HG03135 (cell line): ENCODE results near the gene DAGLB.
"Not testable (repeated sequence)": the region's sequence is repeated elsewhere in the genome, so short reads cannot be mapped to it uniquely, and the experiment has no call there.

Experiments used
- ATAC-seq: cut with Tn5 transposase; IDR thresholded peaks from one replicate; pipeline ENCODE4 v1.9.1; 2021; ENCODE audit warnings: mild to moderate bottlenecking, moderate library complexity; ENCODE audit not compliant: unreplicated experiment

DAGLB gene

DNA sequence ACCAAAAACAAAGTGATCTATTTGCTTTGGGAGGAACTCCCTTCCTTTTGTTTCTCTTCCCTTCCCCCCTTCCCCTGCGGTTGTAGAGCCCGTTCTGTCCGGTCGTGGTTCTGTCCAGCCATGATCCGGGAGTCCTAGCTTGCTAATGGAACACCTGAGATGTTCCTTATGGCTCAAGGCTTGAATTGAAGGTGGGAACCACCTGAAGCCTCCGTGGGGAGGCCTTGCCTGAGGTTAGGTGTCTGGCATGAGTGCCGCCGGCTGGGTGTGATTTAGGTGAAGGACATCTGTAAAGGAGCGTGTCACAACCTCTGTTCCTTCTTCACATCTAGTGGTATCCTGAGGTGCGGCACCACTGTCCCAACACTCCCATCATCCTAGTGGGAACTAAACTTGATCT, 46.2 kb downstream of the DAGLB start:
- ATAC-seq: no peak

DNA sequence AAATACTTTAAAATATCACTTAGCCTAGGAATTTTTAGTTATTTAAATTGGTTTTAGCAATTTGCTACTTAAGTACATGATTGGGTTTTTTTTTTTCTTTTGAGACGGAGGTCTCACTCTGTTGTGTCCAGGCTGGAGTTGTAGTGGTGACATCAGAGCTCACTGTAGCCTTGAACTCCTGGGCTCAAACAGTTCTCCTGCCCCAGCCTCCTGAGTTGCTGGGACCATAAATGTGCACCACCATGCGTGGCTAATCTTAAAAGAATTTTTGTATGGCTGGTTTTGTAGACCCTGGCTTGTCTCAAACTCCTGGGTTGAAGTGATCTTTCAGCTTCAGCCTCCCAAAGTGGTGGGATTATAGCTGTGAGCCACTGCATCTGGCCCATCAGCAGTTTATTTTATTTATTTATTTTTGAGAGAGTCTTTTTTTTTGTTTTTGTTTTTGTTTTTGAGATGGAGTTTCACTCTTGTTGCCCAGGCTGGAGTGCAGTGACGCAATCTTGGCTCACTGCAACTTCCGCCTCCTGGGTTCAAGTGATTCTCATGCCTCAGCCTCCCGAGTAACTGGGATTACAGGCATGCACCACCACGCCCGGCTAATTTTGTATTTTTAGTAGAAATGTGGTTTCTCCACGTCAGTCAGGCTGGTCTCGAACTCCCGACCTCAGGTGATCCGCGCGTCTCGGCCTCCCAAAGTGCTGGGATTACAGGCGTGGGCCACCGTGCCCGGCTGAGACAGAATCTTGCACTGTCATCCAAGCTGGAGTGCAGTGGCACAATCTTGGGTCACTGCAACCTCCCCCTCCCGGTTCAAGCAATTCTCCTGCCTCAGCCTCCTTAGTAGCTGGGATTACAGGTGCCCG, 47.3 kb downstream of the DAGLB start:
- ATAC-seq: not testable (repeated sequence)

GRCh38 chr7:6399351-6399750, 48.4 kb downstream of the DAGLB start:
- ATAC-seq: no peak

- ATAC-seq: no peak
Observed at GRCh38 chr7:6398943-6399342, 48.8 kb downstream of the DAGLB start.

DNA sequence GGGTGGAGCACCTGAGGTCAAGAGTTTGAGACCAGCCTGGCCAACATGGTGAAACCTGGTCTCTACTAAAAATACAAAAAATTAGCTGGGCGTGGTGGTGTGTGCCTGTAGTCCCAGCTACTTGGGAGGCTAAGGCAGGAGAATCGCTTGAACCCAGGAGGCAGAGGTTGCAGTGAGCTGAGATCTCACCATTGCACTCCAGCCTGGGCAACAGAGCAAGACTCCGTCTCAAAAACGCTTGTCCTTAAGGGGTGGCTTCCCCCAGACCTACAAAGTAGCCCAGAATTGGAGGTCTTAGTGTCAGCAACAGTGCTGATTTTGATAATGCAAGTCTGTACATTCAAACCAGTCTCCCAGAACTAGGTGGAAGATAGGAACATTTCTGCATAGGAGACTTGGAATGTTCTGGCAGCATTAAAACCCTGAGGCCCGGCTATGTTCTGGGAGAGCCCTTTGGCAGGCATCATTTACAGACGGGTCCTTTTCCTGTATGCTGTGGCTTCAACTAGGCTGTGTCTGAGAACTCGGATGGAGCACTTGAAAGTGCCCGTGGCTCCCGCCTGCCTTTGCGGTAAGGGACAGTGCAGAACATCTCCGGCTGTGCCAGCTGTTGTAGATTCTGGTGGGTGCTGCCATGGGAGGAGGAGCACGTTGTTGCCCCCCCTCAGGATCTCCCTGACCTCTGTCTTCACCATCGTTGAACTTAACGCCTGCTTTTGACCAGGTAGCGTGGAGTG, 49.8 kb downstream of the DAGLB start:
- not testable (repeated sequence) for ATAC-seq

DNA sequence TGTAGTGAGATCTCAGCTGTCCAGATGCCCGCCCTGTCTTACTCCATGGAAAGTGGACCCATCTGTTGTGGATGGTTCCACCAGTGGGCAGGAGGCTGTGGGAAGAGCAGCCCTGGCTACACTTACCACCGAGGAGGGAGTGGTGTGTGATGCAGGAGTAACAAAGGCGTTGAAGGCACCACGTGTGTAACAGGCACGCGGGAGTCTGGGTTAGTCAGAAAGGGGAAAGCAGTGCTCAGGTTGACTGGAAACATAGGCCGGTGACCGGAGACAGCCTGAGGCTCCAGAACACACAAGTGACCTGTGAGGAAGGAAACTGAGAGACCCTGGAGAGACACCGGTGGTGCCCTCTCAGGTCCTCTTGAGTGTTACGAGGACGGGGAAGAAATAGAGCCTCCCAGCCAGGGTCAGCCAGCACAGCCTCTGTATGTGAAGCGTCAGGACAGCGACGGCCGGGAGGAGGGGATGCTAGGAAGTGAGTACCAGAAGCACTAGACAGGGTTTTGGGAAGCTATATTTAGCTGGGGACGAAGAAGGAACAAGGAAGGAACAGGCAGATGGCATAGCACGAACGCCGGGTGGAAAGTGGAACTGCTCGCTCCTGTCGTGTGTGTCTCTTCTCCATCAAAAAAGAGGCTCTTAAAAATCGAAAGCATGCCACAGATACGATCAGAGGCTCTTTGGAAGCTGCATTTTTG, 51.7 kb downstream of the DAGLB start:
- no peak for ATAC-seq

GRCh38 chr7:6394114-6394513, 53.6 kb downstream of the DAGLB start:
- ATAC-seq: no peak

- ATAC-seq: no peak
Observed at GRCh38 chr7:6393667-6394056, 54.1 kb downstream of the DAGLB start.

DNA sequence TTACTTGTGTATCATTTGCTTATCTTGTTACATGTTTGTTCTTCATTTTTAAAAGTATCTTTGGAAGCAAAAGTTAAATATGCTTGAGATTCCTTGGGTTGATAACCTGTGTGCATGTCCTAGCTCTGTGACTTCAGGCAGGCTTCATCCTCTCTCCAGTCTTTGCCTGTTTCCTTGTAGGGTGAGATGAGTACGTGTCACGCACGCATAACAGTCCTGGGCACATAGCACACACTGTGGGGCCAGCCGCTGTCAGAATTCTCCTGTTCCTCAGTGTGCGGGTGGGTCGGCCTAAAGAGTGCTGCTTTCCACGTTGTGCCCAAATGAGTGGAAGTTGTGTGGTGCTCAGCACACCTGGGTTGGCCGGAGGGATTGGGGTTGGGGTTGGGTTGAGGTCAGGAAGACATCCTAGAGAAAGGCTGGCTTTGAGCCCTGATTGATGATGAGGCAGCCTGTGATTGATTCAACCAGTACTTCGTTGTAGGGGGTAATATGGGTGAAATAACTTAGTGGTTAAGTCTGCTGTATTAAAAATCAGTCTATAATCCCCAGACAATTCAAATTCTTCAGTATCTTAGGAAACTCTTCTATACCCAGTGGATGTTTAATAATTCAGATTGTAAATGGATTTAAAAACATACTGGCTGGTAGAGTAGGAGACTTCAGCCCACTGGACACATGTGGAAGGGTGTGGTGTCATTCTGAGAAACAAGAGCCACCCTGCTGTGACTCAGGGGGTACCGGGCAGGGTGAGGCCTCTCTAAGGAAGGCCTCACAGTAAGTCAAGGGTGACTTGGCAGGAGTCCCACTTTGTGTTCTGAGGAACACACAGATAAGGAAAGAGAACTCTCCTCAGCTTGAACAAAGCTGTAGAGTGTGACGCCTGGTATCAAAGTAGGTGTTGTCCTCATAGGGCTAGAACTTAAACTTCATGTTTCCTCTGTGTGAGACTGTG, 54.8 kb downstream of the DAGLB start:
- ATAC-seq: no peak

- ATAC-seq: no peak
Observed at GRCh38 chr7:6389728-6390127, 58.0 kb downstream of the DAGLB start.

- ATAC-seq: no peak
Observed at GRCh38 chr7:6387734-6388294, 59.9 kb downstream of the DAGLB start.

DNA sequence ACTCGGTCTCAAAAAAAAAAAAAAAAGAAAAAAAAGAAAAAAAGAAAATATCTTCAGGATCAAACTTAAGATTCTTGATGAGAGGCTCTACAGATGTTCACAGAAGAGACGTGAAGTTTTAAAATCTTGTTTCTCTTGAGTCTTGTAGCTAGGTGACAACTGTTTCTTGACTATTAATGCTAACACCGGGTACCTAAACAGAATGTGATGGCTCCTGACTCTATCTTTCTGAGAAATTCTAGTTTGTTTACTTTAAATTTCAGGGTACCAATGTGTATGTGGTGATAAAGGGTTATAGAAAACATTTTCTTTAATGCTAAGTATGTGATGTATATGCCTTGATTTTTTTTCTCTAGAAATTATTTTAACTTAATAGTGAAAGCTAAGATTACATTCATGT, 61.0 kb downstream of the DAGLB start:
- ATAC-seq: no peak

GRCh38 chr7:6385909-6386560, 61.7 kb downstream of the DAGLB start:
- no peak for ATAC-seq

- ATAC-seq: no peak
Observed at GRCh38 chr7:6385110-6385781, 62.5 kb downstream of the DAGLB start.

DNA sequence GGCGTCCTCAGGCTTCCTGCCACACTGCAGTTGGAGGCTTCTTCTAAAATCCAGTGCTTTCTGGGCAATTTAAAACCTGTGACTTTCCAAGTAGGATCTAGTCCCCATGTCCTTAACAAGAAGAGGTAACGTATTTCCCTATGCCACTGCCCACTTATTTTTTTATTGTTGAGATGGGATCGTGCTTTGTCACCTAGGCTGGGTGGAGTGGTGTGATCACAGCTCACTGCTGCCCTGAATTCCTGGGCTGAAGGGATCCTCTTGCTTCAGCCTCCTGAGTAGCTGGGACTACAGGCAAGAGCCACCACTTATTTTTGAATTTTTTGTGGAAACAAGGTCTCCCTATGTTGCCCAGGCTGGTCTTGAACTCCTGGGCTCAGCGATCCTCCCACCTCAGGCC, 63.4 kb downstream of the DAGLB start:
- ATAC-seq: no peak

DNA sequence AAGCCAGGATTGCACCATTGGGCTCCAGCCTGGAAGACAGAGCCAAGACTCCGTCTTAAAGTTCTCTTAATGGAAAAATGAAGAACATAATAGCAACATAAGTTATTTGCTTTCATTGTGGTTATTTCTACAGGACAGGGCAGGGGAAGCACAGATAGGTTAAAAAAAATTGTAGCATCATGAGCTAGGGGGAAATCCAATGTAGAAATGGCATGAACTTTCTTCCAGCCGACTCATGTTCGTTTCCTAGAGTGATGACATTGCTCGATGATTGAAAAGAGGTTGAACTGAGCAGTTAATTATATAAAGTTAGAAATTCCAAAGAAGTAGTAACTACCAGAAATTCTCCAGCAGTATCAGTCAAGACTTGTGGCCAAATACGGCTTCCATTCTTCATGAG, 64.9 kb downstream of the DAGLB start:
- ATAC-seq: no peak

DNA sequence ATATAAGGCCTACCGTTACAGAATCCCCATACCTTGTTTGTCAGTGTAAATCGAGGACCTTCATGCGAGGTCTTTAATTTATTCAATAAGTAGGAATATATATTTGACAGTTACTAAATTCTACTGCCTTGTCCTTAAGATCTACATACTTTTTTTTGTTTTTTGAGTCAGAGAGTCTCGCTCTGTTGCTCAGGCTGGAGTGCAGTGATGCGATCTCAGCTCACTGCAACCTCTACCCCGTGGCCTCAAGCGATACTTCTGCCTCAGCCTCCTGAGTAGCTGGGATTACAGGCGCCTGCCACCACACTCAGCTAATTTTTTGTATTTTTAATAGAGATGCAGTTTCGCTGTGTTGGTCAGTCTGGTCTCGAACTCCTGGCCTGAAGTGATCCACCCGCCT, 65.9 kb downstream of the DAGLB start:
- not testable (repeated sequence) for ATAC-seq

- ATAC-seq: no peak
Observed at GRCh38 chr7:6380310-6381095, 67.3 kb downstream of the DAGLB start.
